ENCODE results near the gene PFDN6. TPM values are rescaled to one million over a fixed set of nuclear protein-coding genes. Genes with fewer than 3 reads are reported as not detected.

Gene PFDN6
- total and polyA plus RNA-seq, 9 of the 15 experiments (the other 6 are each of a cell fraction or from before 2014, with no cell fraction given), result 6.8 to 475 (median 216) TPM

- TF ChIP-seq MAZ (CRISPR knock-in tag; conservative IDR thresholded peaks at IDR 0.05 in 1 of 2, IDR thresholded peaks at IDR 0.05 in 1 of 2), result no peak
- no peak for TF ChIP-seq ZNF224 (CRISPR knock-in tag; IDR thresholded peaks at IDR 0.05)
- TF ChIP-seq HIVEP1 (CRISPR knock-in tag; IDR thresholded peaks at IDR 0.05), result no peak
- no peak for TF ChIP-seq ZBED1 (IDR thresholded peaks at IDR 0.05)
- TF ChIP-seq ZNF384 (IDR thresholded peaks at IDR 0.05; ENCODE audit: low read depth, low read length), result no peak
- no peak for TF ChIP-seq SMARCB1 (IDR thresholded peaks at IDR 0.05; ENCODE audit: insufficient read length, low read depth)
- TF ChIP-seq PHTF2 (CRISPR knock-in tag; IDR thresholded peaks at IDR 0.05), result no peak
- TF ChIP-seq ZNF354B (CRISPR knock-in tag; IDR thresholded peaks at IDR 0.05), result no peak
- TF ChIP-seq ETV6 (IDR thresholded peaks at IDR 0.05; ENCODE audit: borderline replicate concordance in 1 of 2, low read depth in 2 of 2, low read length in 1 of 2), result no peak
- TF ChIP-seq ETV6 (CRISPR knock-in tag; IDR thresholded peaks at IDR 0.05; ENCODE audit: borderline replicate concordance), result no peak
- no peak for TF ChIP-seq XRCC4 (IDR thresholded peaks at IDR 0.05; ENCODE audit: extremely low read depth, insufficient read depth, insufficient read length)
- no peak for TF ChIP-seq RBM25 (IDR thresholded peaks at IDR 0.05; ENCODE audit: low read depth, low read length, severe bottlenecking)
- no peak for TF ChIP-seq ADNP (tag; IDR thresholded peaks at IDR 0.05)
- H3K27me3 ChIP-seq (ENCODE audit: control insufficient read depth in 2 of 2, insufficient read depth in 2 of 2, low read length in 2 of 2), result peaks cover 0 to 6% of the 10 kb centered on the region in 2 experiments; a peak in 1 of 5 replicates
- H3K4me2 ChIP-seq (ENCODE audit: insufficient read depth, low read length), result peak overlapping the region; percentile 97; the same call in 1 of the 2 replicates
- ChIA-PET POLR2A (interaction anchor here (0.9 to 5.2 kb wide), 8 partner anchors 12 to 481 kb away, joined by 3 to 57 read pairs (median 11); partner anchors contain the start of genes RPS18 and VPS52), CTCF (ENCODE audit: low intra/inter-chr PET ratio) (no interaction called here)
- H3K9me3 ChIP-seq (replicated peaks; ENCODE audit: control insufficient read depth, insufficient read depth, low read depth, low read length), result no peaks in the 10 kb centered on the region
- no peak for FAIRE-seq
- H4K20me1 ChIP-seq (replicated peaks; ENCODE audit: control insufficient read depth, insufficient read depth, low read length), result no peaks in the 10 kb centered on the region
- no peak overlapping the region for H3K4me3 ChIP-seq
- H3K9me1 ChIP-seq (ENCODE audit: control insufficient read depth, insufficient read depth, low read length), result peaks cover 4% of the 10 kb centered on the region
- peaks cover 22% of the 10 kb centered on the region for H3K36me3 ChIP-seq (ENCODE audit: control insufficient read depth, insufficient read depth, low read length)
- no peak overlapping the region; the same call in 2 of the 3 replicates for H3K27ac ChIP-seq (ENCODE audit: extremely low read depth, low read depth, low read length)
- no peaks in the 10 kb centered on the region for H3K79me2 ChIP-seq (ENCODE audit: control insufficient read depth, insufficient read depth, low read length)
- in situ Hi-C loops (cut with MboI), result no loop called here
- no peak for ATAC-seq
- no peak overlapping the region for H2AFZ ChIP-seq (ENCODE audit: low read depth, low read length)
- intact Hi-C loops (cut with micrococcal nuclease), result no loop called here
- WGBS (ENCODE audit: insufficient coverage, low coverage, missing lambda C conversion rate), result 95% methylated on average over 13 of the region's 13 CpGs
- peaks cover 22 to 31% of the 10 kb centered on the region in 2 experiments for H3K4me1 ChIP-seq (replicated peaks in 1 of 2; ENCODE audit: control insufficient read depth in 2 of 2, insufficient read depth in 2 of 2, low read length in 2 of 2)
- no TSS peak for BruUV-seq (replicated peaks)
- H3K9ac ChIP-seq (ENCODE audit: insufficient read depth in 1 of 2, low read depth in 2 of 2, low read length in 2 of 2), result peak overlapping the region in 1 of 2 experiments; percentile 57; a peak in 1 of 4 replicates
- DNase-seq (ENCODE audit: extremely low read depth in 1 of 4, low spot score in 3 of 4), result no peak
These were observed 38.7 kb upstream of the PFDN6 start for GRCh38 chr6:33250731-33251130.

All from K562 (cell line).